Neuronal stem cell (in vitro differentiated cells): Measurements from ENCODE around the gene SLIT3.

Source experiments
- DNase-seq: peaks from one replicate; pipeline ENCODE4 v3.0.0-alpha.2; 2013; ENCODE audit warnings: low spot score
- H2AFZ ChIP-seq: one replicate; pipeline ENCODE4 v1.6.1; 2013; ENCODE audit warnings: mild to moderate bottlenecking, low read length, inconsistent platforms
- H2AK5ac ChIP-seq: 2 replicates; pipeline ENCODE4 v1.6.1; 2013; ENCODE audit warnings: low read depth, mild to moderate bottlenecking, inconsistent platforms, low read length, moderate library complexity, mixed read lengths
- H2BK120ac ChIP-seq: 2 replicates; pipeline ENCODE4 v1.6.1; 2013; ENCODE audit warnings: low read depth, mild to moderate bottlenecking, inconsistent platforms, low read length, moderate library complexity, mixed read lengths
- H2BK12ac ChIP-seq: one replicate; pipeline ENCODE4 v1.6.1; 2013; ENCODE audit warnings: low read length, inconsistent platforms
- H2BK15ac ChIP-seq: 2 replicates; pipeline ENCODE4 v1.6.1; 2013; ENCODE audit warnings: mild to moderate bottlenecking, low read length, inconsistent platforms, mixed read lengths
- H2BK5ac ChIP-seq: one replicate; pipeline ENCODE4 v1.6.1; 2013; ENCODE audit warnings: inconsistent platforms, mild to moderate bottlenecking, low read length, moderate library complexity
- H3K14ac ChIP-seq: one replicate; pipeline ENCODE4 v1.6.1; 2013; ENCODE audit warnings: low read length, inconsistent platforms
- H3K18ac ChIP-seq: 2 replicates; pipeline ENCODE4 v1.6.1; 2013; ENCODE audit warnings: low read length, inconsistent platforms
- H3K23ac ChIP-seq: 2 replicates; pipeline ENCODE4 v1.6.1; 2013; ENCODE audit warnings: low read depth, mild to moderate bottlenecking, mixed read lengths, low read length, inconsistent platforms; ENCODE audit not compliant: poor library complexity
- H3K27ac ChIP-seq: replicated peaks from 3 replicates; pipeline ENCODE4 v1.5.1; 2013; ENCODE audit warnings: low read length, inconsistent platforms
- H3K27me3 ChIP-seq, 3 experiments: 2 replicates each; pipeline ENCODE4 v1.6.1; 2013; ENCODE audit warnings: low read length in 3 of 3, mild to moderate bottlenecking in 2 of 3, inconsistent platforms in 1 of 3, low read depth in 1 of 3, mixed read lengths in 1 of 3, moderate library complexity in 1 of 3; ENCODE audit not compliant: control insufficient read depth in 3 of 3, insufficient read depth in 3 of 3
- H3K36me3 ChIP-seq, 2 donors: replicated peaks in 1 of 2; 2 replicates each; pipeline ENCODE4 v1.6.1; 2013; ENCODE audit warnings: low read length in 2 of 2; ENCODE audit not compliant: control insufficient read depth in 2 of 2, insufficient read depth in 2 of 2
- H3K4ac ChIP-seq: 2 replicates; pipeline ENCODE4 v1.6.1; 2013; ENCODE audit warnings: inconsistent platforms, mild to moderate bottlenecking, low read length, moderate library complexity
- H3K4me1 ChIP-seq, 2 donors: 1 replicate in 1 of 2; 2 replicates in 1 of 2; pipeline ENCODE4 v1.6.1; 2013; ENCODE audit warnings: low read length in 2 of 2, low read depth in 1 of 2; ENCODE audit not compliant: control insufficient read depth in 2 of 2, insufficient read depth in 1 of 2
- H3K4me2 ChIP-seq: one replicate; pipeline ENCODE4 v1.6.1; 2013; ENCODE audit warnings: mild to moderate bottlenecking, low read length, inconsistent platforms; ENCODE audit not compliant: insufficient read depth, poor library complexity, severe bottlenecking
- H3K4me3 ChIP-seq, 2 donors: 2 replicates each; pipeline ENCODE4 v1.5.1; 2013; ENCODE audit warnings: low read length in 2 of 2, mild to moderate bottlenecking in 2 of 2, inconsistent platforms in 1 of 2, moderate library complexity in 1 of 2
- H3K79me1 ChIP-seq: one replicate; pipeline ENCODE4 v1.6.1; 2013; ENCODE audit warnings: low read depth, mild to moderate bottlenecking, inconsistent platforms, low read length, moderate library complexity
- H3K9ac ChIP-seq: one replicate; pipeline ENCODE4 v1.6.1; 2013; ENCODE audit warnings: mild to moderate bottlenecking, low read depth, low read length, inconsistent platforms; ENCODE audit not compliant: poor library complexity
- H3K9me3 ChIP-seq, 2 donors: replicated peaks in 1 of 2; 2 replicates each; pipeline versions ENCODE3 to v1.6.1; 2013; ENCODE audit warnings: low read length in 2 of 2, mild to moderate bottlenecking in 2 of 2, inconsistent platforms in 1 of 2, low read depth in 1 of 2, mixed read lengths in 1 of 2, moderate library complexity in 1 of 2; ENCODE audit not compliant: control insufficient read depth in 2 of 2, insufficient read depth in 1 of 2
- H4K8ac ChIP-seq: one replicate; pipeline ENCODE4 v1.6.1; 2013; ENCODE audit warnings: low read depth, mild to moderate bottlenecking, inconsistent platforms, low read length, moderate library complexity
- H4K91ac ChIP-seq: one replicate; pipeline ENCODE4 v1.6.1; 2013; ENCODE audit warnings: low read length, low read depth, mild to moderate bottlenecking, inconsistent platforms; ENCODE audit not compliant: poor library complexity
- WGBS, 2 donors: extraction: QIAGEN DNeasy Blood & Tissue Kit; methylation state at CpG; one replicate each; pipeline ENCODE4 v1.1.7; 2013; ENCODE audit warnings: missing lambda C conversion rate in 2 of 2, mixed read lengths in 1 of 2; ENCODE audit not compliant: insufficient read length in 2 of 2, insufficient replicate concordance in 1 of 2; ENCODE audit errors: extremely low coverage in 2 of 2; 5-methylcytosine and 5-hydroxymethylcytosine counted together

The SLIT3 gene

GRCh38 chr5:169325273-169325672, 24.3 kb upstream of the SLIT3 start:
- H3K79me1 ChIP-seq = no peaks in the 10 kb centered on the region
- no peak overlapping the region for H3K4ac ChIP-seq
- H2BK5ac ChIP-seq = no peak overlapping the region
- no peak overlapping the region for H3K14ac ChIP-seq
- WGBS, 2 donors = no CpG with 5 or more reads among the region's 2 CpGs
- no peaks in the 10 kb centered on the region for H3K4me1 ChIP-seq
- H3K23ac ChIP-seq = no peak overlapping the region
- no peak overlapping the region for H3K4me2 ChIP-seq
- no peak overlapping the region for H2BK120ac ChIP-seq
- no peak overlapping the region for H4K8ac ChIP-seq
- H3K18ac ChIP-seq = no peak overlapping the region
- no peak overlapping the region for H3K9ac ChIP-seq
- no peak for DNase-seq
- H3K4me3 ChIP-seq = no peak overlapping the region
- no peaks in the 10 kb centered on the region for H3K36me3 ChIP-seq
- H2BK15ac ChIP-seq = no peak overlapping the region
- H4K91ac ChIP-seq = no peak overlapping the region
- no peak overlapping the region for H2AK5ac ChIP-seq
- no peak overlapping the region for H2BK12ac ChIP-seq
- no peak overlapping the region for H3K27ac ChIP-seq
- no peaks in the 10 kb centered on the region for H3K27me3 ChIP-seq
- no peaks in the 10 kb centered on the region for H3K9me3 ChIP-seq
- H2AFZ ChIP-seq = no peak overlapping the region

- no peak overlapping the region for H3K14ac ChIP-seq
- no peak overlapping the region for H2AK5ac ChIP-seq
- H2BK5ac ChIP-seq = no peak overlapping the region
- H3K4me1 ChIP-seq = no peaks in the 10 kb centered on the region
- H3K18ac ChIP-seq = no peak overlapping the region
- H3K79me1 ChIP-seq = no peaks in the 10 kb centered on the region
- H4K8ac ChIP-seq = no peak overlapping the region
- no peak overlapping the region for H3K4ac ChIP-seq
- H2BK12ac ChIP-seq = no peak overlapping the region
- H3K27ac ChIP-seq = no peak overlapping the region
- no peaks in the 10 kb centered on the region for H3K27me3 ChIP-seq
- no peak overlapping the region for H3K4me2 ChIP-seq
- H3K36me3 ChIP-seq = no peaks in the 10 kb centered on the region
- no peaks in the 10 kb centered on the region for H3K9me3 ChIP-seq
- H2AFZ ChIP-seq = no peak overlapping the region
- H3K4me3 ChIP-seq = no peak overlapping the region
- no peak overlapping the region for H3K23ac ChIP-seq
- H2BK120ac ChIP-seq = no peak overlapping the region
- no peak overlapping the region for H4K91ac ChIP-seq
- no CpG with 5 or more reads among the region's 2 CpGs for WGBS, 2 donors
- no peak for DNase-seq
- H2BK15ac ChIP-seq = no peak overlapping the region
- H3K9ac ChIP-seq = no peak overlapping the region
Observed at GRCh38 chr5:169318556-169318955, 17.6 kb upstream of the SLIT3 start.

GRCh38 chr5:169307646-169308045, 6.7 kb upstream of the SLIT3 start:
- Histone ChIP-seq H4K91ac (no peak overlapping the region), H2BK120ac (no peak overlapping the region), H3K4me3 (no peak overlapping the region), H2BK12ac (no peak overlapping the region), H3K14ac (no peak overlapping the region), H2BK5ac (no peak overlapping the region), H3K79me1 (peaks cover 2% of the 10 kb centered on the region), H3K27me3 (peaks cover 0 to 8% (median 0%) of the 10 kb centered on the region in 3 experiments), H4K8ac (no peak overlapping the region), H3K23ac (no peak overlapping the region), H3K4me1 (no peaks in the 10 kb centered on the region), H2AFZ (no peak overlapping the region), H3K9ac (no peak overlapping the region), H3K9me3 (no peaks in the 10 kb centered on the region), H3K36me3 (no peaks in the 10 kb centered on the region), H3K4ac (no peak overlapping the region), H3K18ac (no peak overlapping the region), H3K27ac (no peak overlapping the region), H3K4me2 (no peak overlapping the region), H2BK15ac (no peak overlapping the region), H2AK5ac (no peak overlapping the region)
- DNase-seq = no peak
- WGBS, 2 donors = no CpG with 5 or more reads among the region's 2 CpGs

GRCh38 chr5:169305366-169305765, 4.4 kb upstream of the SLIT3 start:
- H2BK5ac ChIP-seq = no peak overlapping the region
- no CpG with 5 or more reads among the region's 4 CpGs for WGBS, 2 donors

More at GRCh38 chr5:169305366-169305765, 4.4 kb upstream of the SLIT3 start:
- Histone ChIP-seq H3K4me3 (no peak overlapping the region), H3K27ac (no peak overlapping the region), H2BK15ac (no peak overlapping the region), H2AFZ (no peak overlapping the region), H3K79me1 (no peaks in the 10 kb centered on the region), H2BK12ac (no peak overlapping the region), H3K36me3 (no peaks in the 10 kb centered on the region), H3K18ac (no peak overlapping the region), H3K9me3 (no peaks in the 10 kb centered on the region), H3K9ac (no peak overlapping the region), H3K23ac (no peak overlapping the region), H2BK120ac (no peak overlapping the region), H2AK5ac (no peak overlapping the region), H4K91ac (no peak overlapping the region), H3K4ac (no peak overlapping the region), H3K27me3 (peaks cover 2 to 25% (median 15%) of the 10 kb centered on the region in 3 experiments), H3K4me2 (no peak overlapping the region), H4K8ac (no peak overlapping the region), H3K14ac (no peak overlapping the region), H3K4me1 (peaks cover 0 to 6% of the 10 kb centered on the region in 2 donors)
- DNase-seq = no peak
